HG03097 (cell line): ENCODE measurements around the gene FAM124B.

Source experiments
- ATAC-seq: cut with Tn5 transposase; IDR thresholded peaks from one replicate; pipeline ENCODE4 v1.9.1; 2021; ENCODE audit not compliant: unreplicated experiment, low FRiP score

FAM124B gene

GRCh38 chr2:224401641-224402342 is at the start of gene FAM124B:
FAM124B (minus strand) TSS chr2:224402107; CDS start chr2:224401768, 339 bp downstream.
- no peak for ATAC-seq

GRCh38 chr2:224449212-224450147 is 47.6 kb upstream of the FAM124B start:
- no peak for ATAC-seq

GRCh38 chr2:224448236-224448635 is 46.3 kb upstream of the FAM124B start:
- no peak for ATAC-seq

GRCh38 chr2:224444783-224445182 is 42.9 kb upstream of the FAM124B start:
- ATAC-seq = no peak

DNA sequence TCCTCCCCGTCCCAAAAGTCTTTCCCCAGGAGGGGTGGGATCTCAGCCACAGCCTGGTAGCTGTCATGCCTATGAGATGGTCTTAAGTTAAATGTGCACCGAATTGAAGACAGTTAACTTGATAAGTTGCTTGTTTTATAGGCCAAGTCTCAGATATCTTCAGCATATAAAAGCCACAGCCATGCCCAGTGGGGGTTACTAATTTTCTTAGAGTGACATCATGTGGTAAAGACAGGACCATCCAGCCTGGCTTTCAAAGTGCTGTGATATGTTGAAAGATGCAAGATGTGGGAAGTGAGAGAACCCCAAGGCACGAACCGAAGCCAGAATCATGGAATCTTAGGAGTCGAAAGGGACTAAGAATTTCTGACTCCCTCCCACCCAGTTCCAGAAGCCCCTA is 42.1 kb upstream of the FAM124B start:
- no peak for ATAC-seq

DNA sequence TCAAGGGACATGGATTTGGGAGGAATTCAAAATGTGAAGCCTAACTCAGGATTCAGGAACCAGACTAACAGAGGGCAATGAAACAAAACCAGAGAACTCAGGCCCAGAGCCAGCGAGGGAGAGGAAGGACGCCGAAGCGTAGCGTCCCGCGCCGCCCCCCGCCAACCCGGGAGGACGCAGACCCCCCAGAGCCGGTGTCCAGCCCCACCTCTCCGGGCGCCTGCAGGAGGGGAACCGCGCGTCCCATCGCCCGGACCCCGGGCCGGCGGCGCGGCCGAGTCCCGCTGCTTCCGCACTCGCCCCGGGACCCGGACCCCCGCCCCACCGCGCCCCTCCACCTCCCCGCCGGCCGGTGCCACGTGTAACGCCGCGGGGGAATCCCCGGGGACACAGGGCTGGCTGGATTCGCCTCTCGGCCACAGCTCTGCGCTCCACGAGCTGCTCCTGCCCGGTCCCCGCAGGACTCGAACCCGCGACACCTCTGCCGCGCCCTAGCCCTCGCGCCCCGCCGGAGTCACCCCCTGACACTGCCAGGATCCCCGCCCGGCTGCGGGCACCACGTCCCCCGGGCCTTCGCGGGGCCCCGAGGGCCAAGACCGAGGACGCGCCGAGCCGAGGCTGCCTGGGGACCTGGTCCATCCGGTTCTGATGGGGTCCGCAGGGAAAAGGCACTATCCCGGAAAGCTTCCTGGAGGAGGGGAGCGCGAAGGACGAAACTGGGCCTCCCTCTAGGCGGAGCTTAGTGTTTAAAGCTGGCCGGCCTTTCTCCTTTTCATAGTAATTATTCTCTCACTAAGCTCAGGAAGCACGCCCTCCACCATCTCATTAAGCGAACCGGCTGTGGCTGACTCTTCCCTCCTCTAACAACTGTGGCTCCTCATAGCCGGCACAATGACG is 40.4 kb upstream of the FAM124B start:
- no peak for ATAC-seq

DNA sequence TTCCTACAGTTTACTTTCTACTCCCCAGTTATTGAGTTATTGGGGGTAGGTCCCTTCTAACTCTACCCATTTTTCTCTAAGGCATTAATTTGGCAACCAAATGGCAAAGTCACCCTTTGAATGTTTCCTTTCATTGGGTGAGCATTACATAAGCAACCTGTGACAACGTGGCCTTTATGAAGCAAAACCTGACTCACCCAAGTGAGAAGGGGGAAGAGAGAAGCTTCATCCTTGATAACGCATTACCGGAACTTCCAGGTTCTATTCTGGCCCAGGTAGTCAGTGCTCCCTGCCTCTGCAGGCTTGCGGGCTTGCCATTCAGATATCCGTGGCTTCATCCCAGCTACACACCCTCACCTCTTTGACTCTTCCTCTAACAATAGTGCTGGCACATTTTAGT is 39.1 kb upstream of the FAM124B start:
- no peak for ATAC-seq

GRCh38 chr2:224438726-224439125 is 36.8 kb upstream of the FAM124B start:
- ATAC-seq = no peak

- ATAC-seq = no peak
Measured at GRCh38 chr2:224436634-224437033, 34.7 kb upstream of the FAM124B start.

GRCh38 chr2:224434618-224435017 is 32.7 kb upstream of the FAM124B start:
- no peak for ATAC-seq

- no peak for ATAC-seq
Measured at GRCh38 chr2:224433442-224433841, 31.5 kb upstream of the FAM124B start.

- ATAC-seq = no peak
Measured at GRCh38 chr2:224432003-224432579, 30.2 kb upstream of the FAM124B start.

DNA sequence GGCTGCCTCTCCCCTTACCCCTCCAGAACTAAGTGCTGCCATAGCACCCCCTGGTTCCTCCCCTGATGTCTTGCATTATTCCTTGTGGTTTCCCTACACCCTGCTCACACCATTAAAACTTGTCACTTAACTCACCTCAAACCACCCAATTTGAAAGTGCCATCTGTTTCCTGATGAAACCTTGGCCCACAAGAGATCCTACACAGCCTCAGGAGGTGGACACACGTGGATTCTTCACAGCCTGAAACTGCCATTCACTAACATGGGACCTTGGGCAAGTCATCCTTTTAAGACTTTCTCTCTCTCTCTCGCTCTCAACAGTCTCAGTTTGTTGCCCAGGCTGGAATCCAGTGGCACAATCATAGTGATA is 27.5 kb upstream of the FAM124B start:
- no peak for ATAC-seq

- no peak for ATAC-seq
Measured at GRCh38 chr2:224428787-224429440, 27.0 kb upstream of the FAM124B start.

GRCh38 chr2:224427471-224427870 is 25.6 kb upstream of the FAM124B start:
- no peak for ATAC-seq

GRCh38 chr2:224426656-224427055 is 24.7 kb upstream of the FAM124B start:
- ATAC-seq = no peak

DNA sequence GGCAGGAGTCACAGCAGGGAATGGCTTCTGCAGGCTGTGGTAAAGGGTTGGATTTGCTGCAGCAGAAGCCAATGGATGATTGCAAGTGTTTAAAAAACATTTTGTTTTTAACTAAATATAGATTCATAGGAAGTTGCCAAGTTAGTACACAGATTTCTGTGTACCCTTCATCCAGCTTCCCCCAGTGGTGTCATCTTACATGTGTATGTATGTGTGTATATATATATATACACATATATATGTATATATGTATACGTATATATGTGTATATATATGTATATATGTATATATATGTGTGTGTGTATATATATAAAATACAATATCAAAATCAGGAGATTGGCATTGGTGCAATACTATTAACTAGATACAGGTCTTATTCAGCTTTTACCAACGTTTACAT is 19.2 kb upstream of the FAM124B start:
- no peak for ATAC-seq

DNA sequence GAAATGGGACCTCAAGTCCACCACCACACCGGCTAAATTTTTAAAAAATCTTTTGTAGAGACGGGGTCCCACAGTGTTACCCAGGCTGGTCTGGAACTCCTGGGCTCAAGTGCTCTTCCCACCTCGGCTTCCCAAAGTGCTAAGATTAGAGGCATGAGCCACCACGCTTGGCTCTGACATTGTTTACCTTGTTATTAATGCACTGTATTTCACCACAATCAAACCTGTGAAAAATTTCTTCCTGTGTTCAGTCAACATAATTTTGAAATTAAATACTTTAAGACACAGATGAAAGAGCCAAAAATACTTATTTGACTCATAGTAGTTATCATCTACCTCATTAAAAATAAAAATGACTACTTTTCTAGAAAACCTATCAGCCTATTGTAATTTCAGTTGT is 16.0 kb upstream of the FAM124B start:
- no peak for ATAC-seq

- no peak for ATAC-seq
Measured at GRCh38 chr2:224417361-224417729, 15.4 kb upstream of the FAM124B start.
